Measurements from ENCODE around the gene SCUBE1. TPM values are rescaled to one million over a fixed set of nuclear protein-coding genes. Genes with fewer than 3 reads are reported as not detected.

The SCUBE1 gene
- polyA plus RNA-seq, 1 of the 3 experiments (the other 2 are of a cell fraction), result 0.56 TPM

DNA sequence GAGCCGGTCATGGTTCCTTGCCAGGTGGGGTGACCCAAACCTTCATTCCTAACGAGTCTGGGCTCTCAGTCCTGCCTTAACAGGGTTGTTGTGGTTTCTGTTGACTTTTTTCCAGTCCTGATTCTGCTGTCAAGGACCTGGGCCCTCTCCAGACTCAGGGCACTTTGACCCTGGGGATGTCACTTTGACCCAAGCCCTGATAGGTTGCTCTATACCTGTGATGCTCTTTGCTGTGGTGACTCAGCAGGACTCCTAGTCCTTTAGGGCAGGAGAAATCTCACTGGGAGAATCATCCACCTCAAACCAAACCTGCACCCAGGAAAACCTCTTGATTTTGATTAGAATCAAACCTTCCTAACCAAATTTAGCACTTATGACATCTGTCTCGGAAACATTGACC lies 48.1 kb upstream of the SCUBE1 start:
- H2AFZ ChIP-seq (ENCODE audit: low read depth), result no peak overlapping the region
- H3K9me3 ChIP-seq, result no peaks in the 10 kb centered on the region
- H3K36me3 ChIP-seq (replicated peaks in 1 of 2; ENCODE audit: control insufficient read depth in 1 of 2, insufficient read depth in 2 of 2, low read length in 1 of 2), result no peaks in the 10 kb centered on the region
- POLR2A ChIA-PET, result no interaction called here
- H3K4me2 ChIP-seq, result no peak overlapping the region
- H3K9me2 ChIP-seq, result no peaks in the 10 kb centered on the region
- DNase-seq, result no peak
- H3K79me2 ChIP-seq (ENCODE audit: insufficient read depth), result no peaks in the 10 kb centered on the region
- H4K20me1 ChIP-seq (ENCODE audit: insufficient read depth), result no peaks in the 10 kb centered on the region
- CTCF ChIA-PET, result interaction anchor here (1.1 kb wide), 1 partner anchor 44 kb away, joined by 3 read pairs; no protein-coding TSS in a partner anchor
- H3K27ac ChIP-seq (ENCODE audit: low read depth in 2 of 2, low read length in 1 of 2), result no peak overlapping the region
- no peak overlapping the region for H3K9ac ChIP-seq
- no peaks in the 10 kb centered on the region for H3K27me3 ChIP-seq (ENCODE audit: insufficient read depth)
- no peaks in the 10 kb centered on the region for H3F3A ChIP-seq (replicated peaks; ENCODE audit: insufficient read depth)
- no peak for TF ChIP-seq FOXJ3 (CRISPR knock-in tag; IDR thresholded peaks at IDR 0.05)
- TF ChIP-seq TAF1 (IDR thresholded peaks at IDR 0.05; ENCODE audit: borderline replicate concordance, low read depth, low read length), result no peak
- no peak for TF ChIP-seq SIN3A (IDR thresholded peaks at IDR 0.05; ENCODE audit: borderline replicate concordance, low read depth, low read length)
- no peak for TF ChIP-seq POLR2AphosphoS5 (IDR thresholded peaks at IDR 0.05; ENCODE audit: low read depth, low read length)
- no peak for TF ChIP-seq RCOR1 (IDR thresholded peaks at IDR 0.05; ENCODE audit: low read length)
- TF ChIP-seq FOSL2 (IDR thresholded peaks at IDR 0.05; ENCODE audit: borderline replicate concordance, low read depth), result no peak
- TF ChIP-seq, protein P1, sequence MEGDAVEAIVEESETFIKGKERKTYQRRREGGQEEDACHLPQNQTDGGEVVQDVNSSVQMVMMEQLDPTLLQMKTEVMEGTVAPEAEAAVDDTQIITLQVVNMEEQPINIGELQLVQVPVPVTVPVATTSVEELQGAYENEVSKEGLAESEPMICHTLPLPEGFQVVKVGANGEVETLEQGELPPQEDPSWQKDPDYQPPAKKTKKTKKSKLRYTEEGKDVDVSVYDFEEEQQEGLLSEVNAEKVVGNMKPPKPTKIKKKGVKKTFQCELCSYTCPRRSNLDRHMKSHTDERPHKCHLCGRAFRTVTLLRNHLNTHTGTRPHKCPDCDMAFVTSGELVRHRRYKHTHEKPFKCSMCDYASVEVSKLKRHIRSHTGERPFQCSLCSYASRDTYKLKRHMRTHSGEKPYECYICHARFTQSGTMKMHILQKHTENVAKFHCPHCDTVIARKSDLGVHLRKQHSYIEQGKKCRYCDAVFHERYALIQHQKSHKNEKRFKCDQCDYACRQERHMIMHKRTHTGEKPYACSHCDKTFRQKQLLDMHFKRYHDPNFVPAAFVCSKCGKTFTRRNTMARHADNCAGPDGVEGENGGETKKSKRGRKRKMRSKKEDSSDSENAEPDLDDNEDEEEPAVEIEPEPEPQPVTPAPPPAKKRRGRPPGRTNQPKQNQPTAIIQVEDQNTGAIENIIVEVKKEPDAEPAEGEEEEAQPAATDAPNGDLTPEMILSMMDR (IDR thresholded peaks at IDR 0.05), result no peak
- no peak for TF ChIP-seq MXI1 (IDR thresholded peaks at IDR 0.05; ENCODE audit: low read depth, low read length)
- TF ChIP-seq CHD2 (IDR thresholded peaks at IDR 0.05; ENCODE audit: low read length, partially characterized antibody), result no peak
- TF ChIP-seq, protein P2, sequence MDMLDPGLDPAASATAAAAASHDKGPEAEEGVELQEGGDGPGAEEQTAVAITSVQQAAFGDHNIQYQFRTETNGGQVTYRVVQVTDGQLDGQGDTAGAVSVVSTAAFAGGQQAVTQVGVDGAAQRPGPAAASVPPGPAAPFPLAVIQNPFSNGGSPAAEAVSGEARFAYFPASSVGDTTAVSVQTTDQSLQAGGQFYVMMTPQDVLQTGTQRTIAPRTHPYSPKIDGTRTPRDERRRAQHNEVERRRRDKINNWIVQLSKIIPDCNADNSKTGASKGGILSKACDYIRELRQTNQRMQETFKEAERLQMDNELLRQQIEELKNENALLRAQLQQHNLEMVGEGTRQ (IDR thresholded peaks at IDR 0.05; ENCODE audit: borderline replicate concordance, low read depth, low read length), result no peak
- no peak for TF ChIP-seq FOXM1 (IDR thresholded peaks at IDR 0.05; ENCODE audit: low read depth)
- TF ChIP-seq GABPA (IDR thresholded peaks at IDR 0.05; ENCODE audit: low read depth), result no peak
- no peak for TF ChIP-seq RAD21 (IDR thresholded peaks at IDR 0.05; ENCODE audit: low read length)
- no peak for TF ChIP-seq NFIC (IDR thresholded peaks at IDR 0.05; ENCODE audit: borderline replicate concordance)
- TF ChIP-seq, protein P3, sequence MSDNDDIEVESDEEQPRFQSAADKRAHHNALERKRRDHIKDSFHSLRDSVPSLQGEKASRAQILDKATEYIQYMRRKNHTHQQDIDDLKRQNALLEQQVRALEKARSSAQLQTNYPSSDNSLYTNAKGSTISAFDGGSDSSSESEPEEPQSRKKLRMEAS (IDR thresholded peaks at IDR 0.05; ENCODE audit: low read depth), result no peak
- no peak for TF ChIP-seq TEAD4 (IDR thresholded peaks at IDR 0.05; ENCODE audit: borderline replicate concordance, insufficient read depth)
- TF ChIP-seq, protein P4, sequence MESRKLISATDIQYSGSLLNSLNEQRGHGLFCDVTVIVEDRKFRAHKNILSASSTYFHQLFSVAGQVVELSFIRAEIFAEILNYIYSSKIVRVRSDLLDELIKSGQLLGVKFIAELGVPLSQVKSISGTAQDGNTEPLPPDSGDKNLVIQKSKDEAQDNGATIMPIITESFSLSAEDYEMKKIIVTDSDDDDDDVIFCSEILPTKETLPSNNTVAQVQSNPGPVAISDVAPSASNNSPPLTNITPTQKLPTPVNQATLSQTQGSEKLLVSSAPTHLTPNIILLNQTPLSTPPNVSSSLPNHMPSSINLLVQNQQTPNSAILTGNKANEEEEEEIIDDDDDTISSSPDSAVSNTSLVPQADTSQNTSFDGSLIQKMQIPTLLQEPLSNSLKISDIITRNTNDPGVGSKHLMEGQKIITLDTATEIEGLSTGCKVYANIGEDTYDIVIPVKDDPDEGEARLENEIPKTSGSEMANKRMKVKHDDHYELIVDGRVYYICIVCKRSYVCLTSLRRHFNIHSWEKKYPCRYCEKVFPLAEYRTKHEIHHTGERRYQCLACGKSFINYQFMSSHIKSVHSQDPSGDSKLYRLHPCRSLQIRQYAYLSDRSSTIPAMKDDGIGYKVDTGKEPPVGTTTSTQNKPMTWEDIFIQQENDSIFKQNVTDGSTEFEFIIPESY (IDR thresholded peaks at IDR 0.05; ENCODE audit: borderline replicate concordance, low read depth), result no peak
- no peak for TF ChIP-seq SMC3 (IDR thresholded peaks at IDR 0.05; ENCODE audit: low read depth, low read length)
- 38% methylated on average over 2 of the region's 3 CpGs for WGBS (ENCODE audit: low lambda C conversion rate)
- H3K4me3 ChIP-seq (ENCODE audit: low read depth in 2 of 2, low read length in 1 of 2), result no peak overlapping the region
- no peaks in the 10 kb centered on the region for H3K4me1 ChIP-seq (ENCODE audit: control insufficient read depth in 1 of 2, insufficient read depth in 2 of 2, low read depth in 1 of 2, low read length in 1 of 2)

Data from SK-N-SH (cell line).